ENCODE results near the gene RXRG.

DNA sequence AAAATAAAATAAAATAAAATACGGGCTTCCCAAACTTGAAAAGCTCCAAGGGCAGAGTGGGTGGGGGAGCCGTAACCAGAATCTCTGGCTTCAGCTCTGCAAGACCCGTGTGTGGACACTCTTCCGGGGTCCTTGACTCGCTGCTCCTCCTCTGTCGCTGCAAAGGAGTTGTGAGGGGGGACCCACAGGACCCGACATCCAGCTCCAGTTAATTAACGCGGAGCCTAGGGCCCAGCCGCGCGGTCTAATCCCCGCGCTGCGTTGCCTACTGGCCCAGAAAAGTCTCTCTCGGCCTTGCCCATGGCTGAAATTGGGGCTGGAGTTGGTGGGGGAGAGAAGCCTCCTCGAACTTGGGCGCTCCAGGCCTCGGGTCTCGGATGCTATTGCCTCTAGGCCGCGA, 90.2 kb downstream of the RXRG start:
- TF ChIP-seq, protein P1, sequence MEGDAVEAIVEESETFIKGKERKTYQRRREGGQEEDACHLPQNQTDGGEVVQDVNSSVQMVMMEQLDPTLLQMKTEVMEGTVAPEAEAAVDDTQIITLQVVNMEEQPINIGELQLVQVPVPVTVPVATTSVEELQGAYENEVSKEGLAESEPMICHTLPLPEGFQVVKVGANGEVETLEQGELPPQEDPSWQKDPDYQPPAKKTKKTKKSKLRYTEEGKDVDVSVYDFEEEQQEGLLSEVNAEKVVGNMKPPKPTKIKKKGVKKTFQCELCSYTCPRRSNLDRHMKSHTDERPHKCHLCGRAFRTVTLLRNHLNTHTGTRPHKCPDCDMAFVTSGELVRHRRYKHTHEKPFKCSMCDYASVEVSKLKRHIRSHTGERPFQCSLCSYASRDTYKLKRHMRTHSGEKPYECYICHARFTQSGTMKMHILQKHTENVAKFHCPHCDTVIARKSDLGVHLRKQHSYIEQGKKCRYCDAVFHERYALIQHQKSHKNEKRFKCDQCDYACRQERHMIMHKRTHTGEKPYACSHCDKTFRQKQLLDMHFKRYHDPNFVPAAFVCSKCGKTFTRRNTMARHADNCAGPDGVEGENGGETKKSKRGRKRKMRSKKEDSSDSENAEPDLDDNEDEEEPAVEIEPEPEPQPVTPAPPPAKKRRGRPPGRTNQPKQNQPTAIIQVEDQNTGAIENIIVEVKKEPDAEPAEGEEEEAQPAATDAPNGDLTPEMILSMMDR (IDR thresholded peaks at IDR 0.05; ENCODE audit: low read length), result no peak
- no peak for TF ChIP-seq EZH2phosphoT487 (IDR thresholded peaks at IDR 0.05; ENCODE audit: low read length)
- TF ChIP-seq EZH2 (optimal IDR thresholded peaks at IDR 0.05; ENCODE audit: low read depth, low read length), result no peak
